HG03565 (cell line): ENCODE data around the gene KCNT1.

Experiments
- ATAC-seq: cut with Tn5 transposase; IDR thresholded peaks from one replicate; pipeline ENCODE4 v1.9.1; 2021; ENCODE audit warnings: mild to moderate bottlenecking, moderate library complexity; ENCODE audit not compliant: unreplicated experiment

KCNT1 gene

DNA sequence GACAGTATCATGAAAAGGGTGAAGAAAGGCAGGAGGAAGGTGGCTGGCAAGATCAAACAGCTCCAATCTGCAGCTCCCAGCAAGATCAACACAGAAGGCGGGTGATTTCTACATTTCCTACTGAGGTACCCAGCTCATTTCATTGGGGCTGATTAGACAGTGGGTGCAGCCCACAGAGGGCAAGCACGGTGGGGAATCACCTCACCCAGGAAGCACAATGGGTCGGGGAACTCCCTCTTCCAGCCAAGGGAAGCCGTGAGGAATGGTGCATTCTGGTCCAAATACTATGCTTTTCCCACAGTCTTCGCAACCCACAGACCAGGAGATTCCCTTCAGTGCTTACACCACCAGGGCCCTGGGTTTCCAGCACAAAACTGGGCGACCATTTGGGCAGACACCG lies 138.6 kb downstream of the KCNT1 start:
- ATAC-seq: no peak
